HG03175 (cell line): ENCODE results near the gene ZNF318.

Experiments used
- ATAC-seq: cut with Tn5 transposase; IDR thresholded peaks from one replicate; pipeline ENCODE4 v1.9.1; 2021; ENCODE audit warnings: mild to moderate bottlenecking, moderate library complexity; ENCODE audit not compliant: unreplicated experiment

The ZNF318 gene

DNA sequence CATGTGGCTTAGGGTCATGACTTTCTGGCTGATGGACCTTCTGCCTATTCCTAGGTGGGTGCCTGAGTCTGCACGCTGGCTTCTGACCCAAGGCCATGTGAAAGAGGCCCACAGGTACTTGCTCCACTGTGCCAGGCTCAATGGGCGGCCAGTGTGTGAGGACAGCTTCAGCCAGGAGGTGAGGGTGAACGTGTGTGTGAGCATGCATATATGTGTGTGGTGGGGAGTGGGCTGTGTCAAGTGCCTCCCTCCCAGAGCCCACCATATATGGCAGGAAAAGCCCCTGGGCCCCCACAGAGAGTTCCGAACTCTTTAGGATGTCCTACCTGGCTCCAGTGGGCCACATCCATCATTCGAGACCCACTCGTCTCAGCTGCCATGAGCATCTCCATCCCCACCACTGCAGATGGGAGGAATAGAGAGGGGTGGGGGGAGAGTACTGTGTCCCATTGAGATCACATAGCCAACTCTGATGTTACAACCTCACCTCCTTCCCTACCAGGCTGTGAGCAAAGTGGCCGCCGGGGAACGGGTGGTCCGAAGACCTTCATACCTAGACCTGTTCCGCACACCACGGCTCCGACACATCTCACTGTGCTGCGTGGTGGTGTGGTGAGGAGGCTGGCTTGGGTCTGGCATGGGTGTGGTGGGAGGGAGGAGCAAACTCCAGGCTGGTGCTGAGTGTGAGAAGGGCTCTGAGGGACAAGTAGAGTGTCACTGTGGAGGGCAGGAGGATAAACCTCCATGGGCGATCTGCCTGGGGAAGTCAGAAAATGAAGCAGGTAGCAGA lies 68.2 kb downstream of the ZNF318 start:
- ATAC-seq, result no peak

DNA sequence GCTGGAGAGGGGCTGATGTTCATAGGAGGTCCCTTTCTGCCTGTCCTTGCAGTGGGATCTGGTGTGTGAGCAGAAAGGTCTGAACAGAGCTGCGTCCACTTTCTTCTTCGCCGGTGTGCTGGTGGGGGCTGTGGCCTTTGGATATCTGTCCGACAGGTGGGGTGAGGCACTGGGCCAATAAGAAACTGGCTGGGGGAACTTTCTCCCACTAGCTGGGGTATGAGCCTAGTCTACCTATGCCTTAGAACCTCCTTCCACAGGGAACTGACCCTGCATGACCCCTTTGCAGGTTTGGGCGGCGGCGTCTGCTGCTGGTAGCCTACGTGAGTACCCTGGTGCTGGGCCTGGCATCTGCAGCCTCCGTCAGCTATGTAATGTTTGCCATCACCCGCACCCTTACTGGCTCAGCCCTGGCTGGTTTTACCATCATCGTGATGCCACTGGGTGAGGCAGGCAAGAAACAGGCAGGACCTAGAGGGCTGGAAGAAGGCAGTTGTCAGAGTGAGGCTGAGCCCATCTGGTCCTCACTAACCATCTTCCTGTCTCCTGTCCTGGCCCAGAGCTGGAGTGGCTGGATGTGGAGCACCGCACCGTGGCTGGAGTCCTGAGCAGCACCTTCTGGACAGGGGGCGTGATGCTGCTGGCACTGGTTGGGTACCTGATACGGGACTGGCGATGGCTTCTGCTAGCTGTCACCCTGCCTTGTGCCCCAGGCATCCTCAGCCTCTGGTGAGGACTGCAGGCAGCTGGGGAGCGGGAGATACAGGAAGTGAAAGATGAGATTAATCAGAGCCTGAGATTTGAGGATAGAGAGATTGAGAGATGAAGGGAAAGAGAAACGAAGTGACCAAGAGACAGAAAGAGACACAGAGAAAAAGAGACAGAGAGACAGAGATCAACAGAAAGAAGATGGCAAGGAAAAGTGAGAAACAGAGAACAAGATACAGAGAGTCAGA lies 69.8 kb downstream of the ZNF318 start:
- no peak for ATAC-seq

DNA sequence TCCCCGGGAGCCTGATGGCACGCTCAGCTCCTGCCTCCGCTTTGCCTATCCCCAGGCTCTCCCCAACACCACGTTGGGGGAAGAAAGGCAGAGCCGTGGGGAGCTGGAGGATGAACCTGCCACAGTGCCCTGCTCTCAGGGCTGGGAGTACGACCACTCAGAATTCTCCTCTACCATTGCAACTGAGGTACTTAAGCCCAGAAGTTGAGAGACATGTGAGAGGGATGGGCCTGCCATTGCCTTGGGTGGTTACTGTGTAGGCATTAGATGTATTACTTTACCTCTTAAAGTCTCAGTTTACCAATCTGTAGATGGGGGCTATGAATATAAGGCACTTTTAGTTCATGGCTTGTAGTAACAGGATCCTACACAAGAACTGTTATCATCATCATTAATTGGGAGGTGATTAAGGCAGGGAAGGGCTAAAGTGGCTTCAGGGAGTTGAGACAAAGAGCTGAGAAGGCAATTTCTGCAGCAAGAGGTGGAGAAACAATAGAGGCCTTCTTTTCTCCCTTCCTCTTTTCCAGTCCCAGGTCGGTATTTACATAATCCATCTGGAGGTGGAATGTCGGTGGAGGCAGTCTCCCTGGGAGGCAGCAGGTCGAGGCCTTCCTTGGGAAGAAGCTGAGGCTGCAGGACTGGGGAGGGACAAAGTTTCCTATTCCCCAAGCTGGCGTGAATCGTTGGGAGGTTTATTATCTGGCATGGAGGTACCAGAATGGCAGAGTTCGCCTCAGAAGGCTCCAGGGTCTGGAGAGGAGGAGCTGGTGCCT lies 70.7 kb downstream of the ZNF318 start:
- ATAC-seq, result no peak

GRCh38 chr6:43297644-43298564 lies 71.5 kb downstream of the ZNF318 start, which contains the start of gene SLC22A7:
TSS of gene SLC22A7 (plus strand) at chr6:43298260. CDS start at chr6:43298359, 99 bp downstream.
- no peak for ATAC-seq

- ATAC-seq, result no peak
Observed at GRCh38 chr6:43296780-43297497, 72.5 kb downstream of the ZNF318 start.

- no peak for ATAC-seq
Observed at GRCh38 chr6:43295456-43295855, 74.0 kb downstream of the ZNF318 start.

DNA sequence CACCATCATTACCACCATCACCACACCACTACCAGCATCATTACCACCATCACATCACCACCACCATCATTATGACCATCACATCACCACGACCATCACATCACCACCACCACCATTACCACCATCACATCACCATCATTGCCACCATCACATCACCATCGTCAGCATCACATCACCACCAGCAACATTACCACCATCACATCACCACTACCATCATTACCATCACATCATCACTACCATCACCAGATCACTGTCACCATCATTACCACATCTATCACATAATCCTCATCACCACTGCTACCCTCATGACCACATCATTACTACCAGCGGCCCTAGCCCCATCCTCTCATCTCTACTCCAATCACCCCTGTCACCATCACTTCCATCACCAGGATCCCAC lies 74.9 kb downstream of the ZNF318 start:
- ATAC-seq, result no peak

GRCh38 chr6:43293698-43294097 lies 75.7 kb downstream of the ZNF318 start:
- ATAC-seq, result no peak

DNA sequence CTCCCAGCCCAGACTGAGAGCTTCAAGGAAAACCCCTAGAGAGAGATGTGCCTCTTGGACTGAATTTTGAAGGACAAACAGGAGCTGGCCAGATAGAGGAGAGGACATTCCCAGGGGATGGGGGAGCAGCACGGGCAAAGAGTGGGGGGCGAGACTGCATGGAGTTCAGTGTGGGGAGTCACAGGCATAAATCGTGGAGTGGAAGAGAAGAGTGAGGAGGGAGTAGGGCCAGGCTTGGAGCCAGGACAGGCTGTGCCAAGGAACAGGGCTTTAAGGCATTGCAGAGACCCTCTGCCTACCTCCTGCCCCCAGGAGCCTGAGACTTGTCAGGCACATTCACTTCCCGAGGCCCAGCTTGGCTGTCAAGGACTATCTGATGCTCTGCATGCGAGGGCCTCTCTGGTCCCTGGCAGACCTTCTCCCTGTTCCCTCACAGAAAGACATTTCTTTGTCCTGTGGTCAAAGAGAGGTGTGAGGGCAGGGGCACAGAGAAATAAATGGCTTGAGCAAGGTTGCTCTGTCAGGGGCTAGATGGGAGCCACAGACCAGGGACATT lies 76.6 kb downstream of the ZNF318 start:
- ATAC-seq, result no peak

DNA sequence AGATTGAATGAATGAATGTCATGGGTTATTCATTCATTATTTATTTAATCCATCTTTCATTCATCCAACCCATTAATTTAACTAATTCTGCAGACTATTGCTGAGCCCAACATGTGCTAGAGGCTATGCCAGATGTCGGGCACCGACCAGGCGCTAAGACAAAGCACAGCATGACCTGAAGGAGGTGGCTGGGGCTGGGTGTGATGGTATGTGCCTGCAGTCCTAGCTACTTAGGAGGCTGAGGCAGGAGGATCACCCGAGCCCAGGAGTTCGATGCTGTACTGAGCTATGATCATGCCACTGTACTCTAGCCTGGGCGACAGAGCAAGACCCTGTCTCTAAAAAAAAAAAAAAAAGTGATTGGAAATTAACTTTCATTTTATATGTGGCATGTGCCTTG lies 77.1 kb downstream of the ZNF318 start:
- no peak for ATAC-seq

- no peak for ATAC-seq
Observed at GRCh38 chr6:43291708-43292107, 77.7 kb downstream of the ZNF318 start.

- no peak for ATAC-seq
Observed at GRCh38 chr6:43290905-43291355, 78.5 kb downstream of the ZNF318 start.

- no peak for ATAC-seq
Observed at GRCh38 chr6:43290339-43290904, 79.0 kb downstream of the ZNF318 start.

GRCh38 chr6:43287717-43288679 lies 81.4 kb downstream of the ZNF318 start:
- no peak for ATAC-seq

DNA sequence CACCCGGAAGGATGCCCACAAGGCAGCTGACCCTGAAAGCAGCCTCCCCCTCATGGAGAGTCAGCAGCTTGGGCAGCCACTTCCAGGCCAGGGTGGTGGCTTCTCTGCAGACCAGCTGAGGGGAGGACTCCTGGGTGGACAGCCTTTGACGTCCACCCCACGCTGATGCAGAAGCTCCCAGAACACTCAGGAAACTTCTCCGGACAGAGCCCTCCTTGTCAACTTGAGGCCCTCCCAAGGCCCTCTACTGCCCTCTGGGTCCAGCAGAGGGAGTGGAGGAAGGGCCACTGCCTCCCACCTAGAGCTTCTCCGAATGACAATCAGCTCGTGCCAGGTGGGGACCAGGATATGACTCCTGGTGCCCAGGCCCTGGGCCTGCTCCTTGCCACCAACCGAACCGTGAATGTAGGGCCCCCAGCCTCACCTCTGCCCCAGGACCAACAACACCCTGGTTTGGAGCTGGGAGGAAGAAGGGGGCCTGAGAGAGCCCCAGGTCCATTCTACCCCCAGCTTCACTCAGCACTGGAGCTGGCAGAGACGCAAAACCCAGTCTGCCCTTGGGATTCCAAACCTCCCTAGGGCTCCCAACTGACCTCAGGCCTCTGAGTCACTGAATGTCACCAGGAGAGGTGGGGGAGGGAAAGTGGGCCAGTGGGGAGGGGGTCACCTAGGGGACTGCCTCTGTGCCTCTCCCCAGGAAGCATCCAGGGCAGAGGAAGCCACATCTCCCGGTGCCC lies 82.3 kb downstream of the ZNF318 start:
- ATAC-seq, result no peak

DNA sequence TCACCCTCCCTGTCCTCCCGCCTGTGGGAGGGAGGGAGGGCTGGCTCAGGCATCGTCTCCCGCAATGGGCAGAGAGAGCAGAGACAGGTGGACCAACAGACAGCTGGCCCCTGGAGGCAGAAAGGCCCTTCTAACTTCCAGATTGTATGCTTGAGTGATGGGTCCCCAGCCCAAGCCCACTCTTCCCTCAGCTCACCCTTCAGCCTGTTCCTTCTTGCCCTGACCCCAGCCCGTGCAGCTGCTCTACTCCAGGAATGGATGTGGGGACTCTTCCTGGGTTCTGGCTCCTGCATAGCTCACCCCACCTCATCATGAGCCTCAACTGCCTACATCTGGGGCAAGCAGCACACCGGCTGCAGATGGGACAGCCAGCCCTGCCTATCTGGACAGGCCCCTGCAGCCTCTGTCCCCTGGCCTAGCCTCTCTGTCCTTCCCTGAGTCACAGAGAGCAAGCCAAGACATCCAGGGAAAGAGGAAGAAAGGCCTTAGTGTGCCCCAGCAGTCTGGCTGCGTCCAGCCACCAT lies 82.9 kb downstream of the ZNF318 start:
- ATAC-seq, result no peak
